GM12878 (cell line): Measurements from ENCODE around the gene CALCR. TPM values are rescaled to one million over a fixed set of nuclear protein-coding genes. Genes with fewer than 3 reads are reported as not detected.

Experiments
- ATAC-seq: fragments of 200-7000 bp; cut with Tn5 transposase; 3 replicates; pipeline ENCODE4 v1.9.1; 2020; ENCODE audit warnings: mild to moderate bottlenecking, moderate library complexity
- BruUV-seq: library from RNA; stranded (reverse); fragments of 400-500 nt; replicated peaks from 2 replicates; lab custom pipeline; 2021; lab: Mats Ljungman, UMichigan
- CTCF ChIA-PET: fragments of 300-600 bp; sonication (Branson Sonifier 250); formaldehyde crosslinking; extraction: SDS; loops from one replicate; lab custom pipeline; 2021; ENCODE audit warnings: inconsistent platforms; lab: Yijun Ruan, JAX
- POLR2A ChIA-PET: fragments of 350-600 bp; formaldehyde crosslinking; extraction: SDS; loops from one replicate; lab custom pipeline; 2021; ENCODE audit warnings: inconsistent platforms; lab: Charles Lee
- RAD21 ChIA-PET: fragments of 300-600 bp; sonication (Branson Sonifier 250); formaldehyde crosslinking; loops from one replicate; lab custom pipeline; 2023; ENCODE audit warnings: antibody characterized with exemption; ENCODE audit not compliant: unreplicated experiment; lab: Charles Lee
- SMC1A ChIA-PET: fragments of 300-600 bp; sonication (Branson Sonifier 250); formaldehyde crosslinking; loops from one replicate; lab custom pipeline; 2023; ENCODE audit not compliant: unreplicated experiment, uncharacterized antibody; lab: Charles Lee
- DNase-seq: peaks from one replicate; pipeline ENCODE4 v3.0.0-alpha.2; 2011; ENCODE audit warnings: low read depth, low spot score
- FAIRE-seq: peaks from 3 replicates; lab custom pipeline; 2011; peaks lifted over from hg19 to GRCh38; lab: Jason Lieb, UNC
- H2AFZ ChIP-seq: 2 replicates; pipeline ENCODE4 v1.6.0; 2011; ENCODE audit warnings: low read depth, low read length, control low read depth; ENCODE audit not compliant: control insufficient read depth
- H3K27ac ChIP-seq: 2 replicates; pipeline ENCODE4 v1.5.1; 2011; ENCODE audit warnings: control low read depth; ENCODE audit not compliant: control insufficient read depth, insufficient read depth
- H3K27me3 ChIP-seq, 2 experiments: replicated peaks in 1 of 2; 2 replicates each; pipeline versions ENCODE4 v1.6.0 to v1.6.1; 2011; ENCODE audit warnings: low read length in 1 of 2; ENCODE audit not compliant: control insufficient read depth in 2 of 2, insufficient read depth in 2 of 2
- H3K36me3 ChIP-seq, 2 experiments: 2 replicates each; pipeline ENCODE4 v1.5.1; 2011; ENCODE audit warnings: low read length in 1 of 2; ENCODE audit not compliant: control insufficient read depth in 2 of 2, insufficient read depth in 2 of 2
- H3K4me1 ChIP-seq: 2 replicates; pipeline ENCODE4 v1.6.1; 2011; ENCODE audit warnings: mild to moderate bottlenecking, low read length, moderate library complexity, mixed read lengths; ENCODE audit not compliant: control insufficient read depth, insufficient read depth
- H3K4me2 ChIP-seq: 2 replicates; pipeline ENCODE4 v1.6.0; 2011; ENCODE audit warnings: control low read depth; ENCODE audit not compliant: control insufficient read depth, insufficient read depth
- H3K4me3 ChIP-seq: fragments of 200-600 bp; sonication (generic); 2 replicates; pipeline ENCODE4 v1.5.1; 2016
- H3K79me2 ChIP-seq: 2 replicates; pipeline ENCODE4 v1.6.0; 2011; ENCODE audit warnings: low read length; ENCODE audit not compliant: control insufficient read depth, insufficient read depth
- H3K9ac ChIP-seq: 2 replicates; pipeline ENCODE4 v1.8.0; 2011; ENCODE audit warnings: low read length, control low read depth, mixed read lengths; ENCODE audit not compliant: control insufficient read depth, insufficient read depth
- H3K9me3 ChIP-seq: replicated peaks from 3 replicates; pipeline ENCODE4 v1.5.1; 2011; ENCODE audit warnings: mild to moderate bottlenecking, low read length; ENCODE audit not compliant: control insufficient read depth, insufficient read depth
- H4K20me1 ChIP-seq: 2 replicates; pipeline ENCODE4 v1.6.0; 2011; ENCODE audit not compliant: control insufficient read depth, insufficient read depth
- BHLHE40 ChIP-seq, 2 experiments: fragments of 450-650 bp in 1 of 2; IDR thresholded peaks; 2 replicates each; pipeline ENCODE4 v1.6.1; 2011 to 2017; ENCODE audit warnings: low read depth in 2 of 2, borderline replicate concordance in 1 of 2, improper control_type of control experiment in 1 of 2, low read length in 1 of 2, mild to moderate bottlenecking in 1 of 2
- ETV6 ChIP-seq, 2 experiments: fragments of 450-650 bp in 1 of 2; IDR thresholded peaks in 1 of 2; conservative IDR thresholded peaks in 1 of 2; 2 replicates each; pipeline ENCODE4 v1.6.1; 2014; ENCODE audit warnings: antibody characterized with exemption in 1 of 2, borderline replicate concordance in 1 of 2, low read depth in 1 of 2, mild to moderate bottlenecking in 1 of 2, moderate library complexity in 1 of 2
- HDAC6 ChIP-seq: fragments of 200-600 bp; sonication (generic); IDR thresholded peaks from one replicate; pipeline ENCODE4 v1.8.0; 2017; ENCODE audit warnings: antibody characterized with exemption; ENCODE audit not compliant: unreplicated experiment
- JUNB ChIP-seq: IDR thresholded peaks from 2 replicates; pipeline ENCODE4 v1.6.1; 2016; ENCODE audit warnings: antibody characterized with exemption, mild to moderate bottlenecking
- MEF2A ChIP-seq: IDR thresholded peaks from 2 replicates; pipeline ENCODE4 v1.6.1; 2011; ENCODE audit warnings: low read depth, mild to moderate bottlenecking, low read length, moderate library complexity; ENCODE audit not compliant: insufficient read depth
- MLLT1 ChIP-seq: fragments of 450-650 bp; IDR thresholded peaks from 2 replicates; pipeline ENCODE4 v1.6.1; 2016; ENCODE audit warnings: mild to moderate bottlenecking
- NR2C1 ChIP-seq: fragments of 450-650 bp; IDR thresholded peaks from 2 replicates; pipeline ENCODE4 v1.6.1; 2017; ENCODE audit warnings: antibody characterized with exemption, mild to moderate bottlenecking, moderate library complexity
- POLR2AphosphoS2 ChIP-seq: IDR thresholded peaks from 2 replicates; pipeline ENCODE4 v1.6.1; 2011; ENCODE audit warnings: low read depth, mild to moderate bottlenecking, low read length, improper control_type of control experiment, moderate library complexity
- SREBF2 ChIP-seq: IDR thresholded peaks from 2 replicates; pipeline ENCODE4 v1.6.1; 2012; ENCODE audit warnings: mild to moderate bottlenecking, low read length
- SRF ChIP-seq, 2 experiments: IDR thresholded peaks; 2 replicates each; pipeline ENCODE4 v1.6.1; 2011; ENCODE audit warnings: low read depth in 2 of 2, low read length in 2 of 2, mild to moderate bottlenecking in 1 of 2, moderate library complexity in 1 of 2
- STAT3 ChIP-seq: IDR thresholded peaks from 2 replicates; pipeline ENCODE4 v1.6.1; 2011; ENCODE audit warnings: low read depth, low read length, improper control_type of control experiment
- ZNF687 ChIP-seq: fragments of 450-650 bp; IDR thresholded peaks from 2 replicates; pipeline ENCODE4 v1.6.1; 2017; ENCODE audit warnings: mild to moderate bottlenecking, moderate library complexity
- WGBS: methylation state at CpG from one replicate; pipeline ENCODE4 v1.1.6; 2016; ENCODE audit warnings: low lambda C conversion rate; ENCODE audit not compliant: insufficient replicate concordance, insufficient coverage; ENCODE audit errors: missing lambda C conversion rate; 5-methylcytosine and 5-hydroxymethylcytosine counted together
- in situ Hi-C: fragments of 300-500 bp; cut with MboI; formaldehyde crosslinking; loops from 9 replicates; pipeline ENCODE4 v1.14.3; 2018; ENCODE audit warnings: mixed read lengths
- intact Hi-C: fragments of 100-400 bp; cut with micrococcal nuclease; formaldehyde crosslinking; loops from one replicate; pipeline ENCODE4 v1.14.2; 2022; ENCODE audit not compliant: unreplicated experiment
- polyA plus RNA-seq, 11 experiments: library from polyadenylated mRNA; depleted of rRNA in 4 of 11; unstranded in 6 of 11; stranded (reverse) in 5 of 11; fragments of >200 nt; fragmentation: Nextera tagmentation in 4 of 11; fragmentation: Illumina TruSeq in 1 of 11; extraction: Ambion mirVana in 4 of 11; extraction: Trizol in 1 of 11; gene quantifications; 1 replicate in 1 of 11; 2 replicates in 10 of 11; pipeline versions ENCODE4 v1.2.1 to v1.2.3, GENCODE V29; 2011 to 2016; ENCODE audit warnings: inconsistent platforms in 2 of 11, missing spikeins in 2 of 11, low read depth in 1 of 11
- total RNA-seq, 4 experiments: library from RNA; depleted of rRNA in 3 of 4; stranded (reverse); fragments of >200 nt in 3 of 4; fragmentation: Illumina TruSeq in 1 of 4; extraction: Trizol in 1 of 4; gene quantifications; 2 replicates each; pipeline versions ENCODE4 v1.2.1 to v1.2.3, GENCODE V29; 2013 to 2021
- TF ChIP-seq, protein P1 (sequence below): fragments of 450-650 bp; formaldehyde crosslinking; IDR thresholded peaks from 2 replicates; pipeline ENCODE4 v1.4.0; 2020; ENCODE audit warnings: mild to moderate bottlenecking, moderate library complexity
- TF ChIP-seq, protein P2 (sequence below): IDR thresholded peaks from 2 replicates; pipeline ENCODE4 v1.6.1; 2011; ENCODE audit warnings: borderline replicate concordance, low read depth, mild to moderate bottlenecking, moderate library complexity, mixed read lengths, low read length; ENCODE audit not compliant: insufficient read depth; ENCODE audit errors: extremely low read length

CALCR gene
- total and polyA plus RNA-seq, 10 of the 15 experiments (the other 5 are each of a cell fraction or from before 2014, with no cell fraction given) = not detected

GRCh38 chr7:93544691-93545090, 29.8 kb downstream of the CALCR start:
- Histone ChIP-seq H3K9ac (no peak overlapping the region), H3K27ac (no peak overlapping the region), H3K36me3 (no peaks in the 10 kb centered on the region), H2AFZ (no peak overlapping the region), H3K79me2 (no peaks in the 10 kb centered on the region), H4K20me1 (no peaks in the 10 kb centered on the region), H3K4me3 (no peak overlapping the region), H3K4me1 (no peaks in the 10 kb centered on the region), H3K9me3 (no peaks in the 10 kb centered on the region), H3K4me2 (no peak overlapping the region), H3K27me3 (no peaks in the 10 kb centered on the region)
- RAD21 ChIA-PET = no interaction called here
- intact Hi-C loops (no loop called here), in situ Hi-C loops (loop anchor here (25.0 kb wide), 1 partner anchor 457 kb away; no protein-coding TSS in a partner anchor)
- POLR2A ChIA-PET = no interaction called here
- no peak for FAIRE-seq
- DNase-seq = no peak
- CTCF ChIA-PET = interaction anchor here (1.0 to 1.2 kb wide), 2 partner anchors 9 to 11 kb away, joined by 3 read pairs; no protein-coding TSS in a partner anchor
- WGBS = 17% methylated on average over 2 of the region's 2 CpGs
- no TSS peak for BruUV-seq
- no peak for ATAC-seq
- SMC1A ChIA-PET = no interaction called here
- TF ChIP-seq HDAC6 (no peak), STAT3 (no peak), SRF (IDR thresholded peaks at IDR 0.05; ENCODE audit: low read depth in 2 of 2, low read length in 2 of 2) (no peak), NR2C1 (no peak), SREBF2 (no peak), BHLHE40 (IDR thresholded peaks at IDR 0.05; ENCODE audit: borderline replicate concordance in 1 of 2, low read depth in 2 of 2, low read length in 1 of 2) (no peak), POLR2AphosphoS2 (no peak), ZNF687 (no peak), JUNB (no peak), MEF2A (no peak), ETV6 (conservative IDR thresholded peaks at IDR 0.05 in 1 of 2, IDR thresholded peaks at IDR 0.05 in 1 of 2; ENCODE audit: borderline replicate concordance in 1 of 2, low read depth in 1 of 2) (no peak), MLLT1 (no peak)
- TF ChIP-seq, protein P1, sequence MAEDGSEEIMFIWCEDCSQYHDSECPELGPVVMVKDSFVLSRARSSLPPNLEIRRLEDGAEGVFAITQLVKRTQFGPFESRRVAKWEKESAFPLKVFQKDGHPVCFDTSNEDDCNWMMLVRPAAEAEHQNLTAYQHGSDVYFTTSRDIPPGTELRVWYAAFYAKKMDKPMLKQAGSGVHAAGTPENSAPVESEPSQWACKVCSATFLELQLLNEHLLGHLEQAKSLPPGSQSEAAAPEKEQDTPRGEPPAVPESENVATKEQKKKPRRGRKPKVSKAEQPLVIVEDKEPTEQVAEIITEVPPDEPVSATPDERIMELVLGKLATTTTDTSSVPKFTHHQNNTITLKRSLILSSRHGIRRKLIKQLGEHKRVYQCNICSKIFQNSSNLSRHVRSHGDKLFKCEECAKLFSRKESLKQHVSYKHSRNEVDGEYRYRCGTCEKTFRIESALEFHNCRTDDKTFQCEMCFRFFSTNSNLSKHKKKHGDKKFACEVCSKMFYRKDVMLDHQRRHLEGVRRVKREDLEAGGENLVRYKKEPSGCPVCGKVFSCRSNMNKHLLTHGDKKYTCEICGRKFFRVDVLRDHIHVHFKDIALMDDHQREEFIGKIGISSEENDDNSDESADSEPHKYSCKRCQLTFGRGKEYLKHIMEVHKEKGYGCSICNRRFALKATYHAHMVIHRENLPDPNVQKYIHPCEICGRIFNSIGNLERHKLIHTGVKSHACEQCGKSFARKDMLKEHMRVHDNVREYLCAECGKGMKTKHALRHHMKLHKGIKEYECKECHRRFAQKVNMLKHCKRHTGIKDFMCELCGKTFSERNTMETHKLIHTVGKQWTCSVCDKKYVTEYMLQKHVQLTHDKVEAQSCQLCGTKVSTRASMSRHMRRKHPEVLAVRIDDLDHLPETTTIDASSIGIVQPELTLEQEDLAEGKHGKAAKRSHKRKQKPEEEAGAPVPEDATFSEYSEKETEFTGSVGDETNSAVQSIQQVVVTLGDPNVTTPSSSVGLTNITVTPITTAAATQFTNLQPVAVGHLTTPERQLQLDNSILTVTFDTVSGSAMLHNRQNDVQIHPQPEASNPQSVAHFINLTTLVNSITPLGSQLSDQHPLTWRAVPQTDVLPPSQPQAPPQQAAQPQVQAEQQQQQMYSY (CRISPR knock-in tag) = no peak
- TF ChIP-seq, protein P2, sequence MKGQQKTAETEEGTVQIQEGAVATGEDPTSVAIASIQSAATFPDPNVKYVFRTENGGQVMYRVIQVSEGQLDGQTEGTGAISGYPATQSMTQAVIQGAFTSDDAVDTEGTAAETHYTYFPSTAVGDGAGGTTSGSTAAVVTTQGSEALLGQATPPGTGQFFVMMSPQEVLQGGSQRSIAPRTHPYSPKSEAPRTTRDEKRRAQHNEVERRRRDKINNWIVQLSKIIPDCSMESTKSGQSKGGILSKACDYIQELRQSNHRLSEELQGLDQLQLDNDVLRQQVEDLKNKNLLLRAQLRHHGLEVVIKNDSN = no peak
